CD4-positive, alpha-beta memory T cell (primary cell): ENCODE results near the gene LSM12. TPM values are rescaled to one million over a fixed set of nuclear protein-coding genes. Genes with fewer than 3 reads are reported as not detected.

Source experiments
- CTCF ChIA-PET: fragments of 350-600 bp; sonication (Branson Sonifier 250); formaldehyde crosslinking; loops from one replicate; lab custom pipeline; 2021; ENCODE audit warnings: inconsistent platforms; ENCODE audit not compliant: partially characterized antibody; lab: Charles Lee
- POLR2A ChIA-PET: fragments of 350-600 bp; sonication (Branson Sonifier 250); formaldehyde crosslinking; loops from one replicate; lab custom pipeline; 2021; ENCODE audit not compliant: partially characterized antibody; lab: Charles Lee
- DNase-seq, 5 donors: peaks; one replicate each; pipeline versions ENCODE4 v3.0.0 to v3.0.0-alpha.2; 2020 to 2022; ENCODE audit warnings: mixed read lengths in 1 of 5
- H3K27ac ChIP-seq: one replicate; pipeline ENCODE4 v1.7.0; 2013; ENCODE audit warnings: low read depth, low read length
- H3K27me3 ChIP-seq: 2 replicates; pipeline ENCODE4 v1.7.0; 2013; ENCODE audit warnings: mild to moderate bottlenecking, low read length, moderate library complexity; ENCODE audit not compliant: insufficient read depth
- H3K36me3 ChIP-seq: 2 replicates; pipeline ENCODE4 v1.7.0; 2013; ENCODE audit warnings: mild to moderate bottlenecking, low read length, moderate library complexity; ENCODE audit not compliant: insufficient read depth
- H3K4me1 ChIP-seq: 2 replicates; pipeline ENCODE4 v1.7.0; 2013; ENCODE audit warnings: mild to moderate bottlenecking, low read length, moderate library complexity; ENCODE audit not compliant: insufficient read depth
- H3K4me3 ChIP-seq, 2 donors: one replicate each; pipeline ENCODE4 v1.7.0; 2013; ENCODE audit warnings: low read length in 2 of 2, mild to moderate bottlenecking in 1 of 2
- H3K9me3 ChIP-seq, 2 donors: one replicate each; pipeline ENCODE4 v1.7.0; 2013; ENCODE audit warnings: low read length in 2 of 2, control low read depth in 1 of 2; ENCODE audit not compliant: control insufficient read depth in 1 of 2
- H3K27ac Mint-ChIP-seq, 7 donors: one replicate each; pipeline ENCODE4 v1.8.0; 2020 to 2021; ENCODE audit warnings: mixed read lengths in 7 of 7, mild to moderate bottlenecking in 6 of 7, inconsistent platforms in 3 of 7, moderate library complexity in 3 of 7
- H3K27me3 Mint-ChIP-seq, 2 donors: one replicate each; pipeline ENCODE4 v1.8.0; 2020 to 2021; ENCODE audit warnings: mixed read lengths in 2 of 2
- H3K36me3 Mint-ChIP-seq, 2 donors: one replicate each; pipeline ENCODE4 v1.8.0; 2020 to 2021; ENCODE audit warnings: mixed read lengths in 2 of 2, inconsistent platforms in 1 of 2, mild to moderate bottlenecking in 1 of 2
- H3K4me1 Mint-ChIP-seq, 4 donors: one replicate each; pipeline ENCODE4 v1.8.0; 2020 to 2021; ENCODE audit warnings: mixed read lengths in 4 of 4, mild to moderate bottlenecking in 1 of 4
- H3K4me3 Mint-ChIP-seq, 8 donors: one replicate each; pipeline ENCODE4 v1.8.0; 2020 to 2021; ENCODE audit warnings: mixed read lengths in 8 of 8, mild to moderate bottlenecking in 7 of 8, moderate library complexity in 6 of 8, inconsistent platforms in 3 of 8
- H3K9me3 Mint-ChIP-seq, 8 donors: one replicate each; pipeline ENCODE4 v1.8.0; 2020 to 2021; ENCODE audit warnings: mixed read lengths in 8 of 8, mild to moderate bottlenecking in 5 of 8, inconsistent platforms in 3 of 8, moderate library complexity in 1 of 8
- intact Hi-C: fragments of 100-400 bp; cut with micrococcal nuclease; formaldehyde crosslinking; loops from one replicate; pipeline ENCODE4 v1.15.1; 2023
- polyA plus RNA-seq, 2 donors: library from polyadenylated mRNA; unstranded; fragments of 300-500 nt; fragmentation: Illumina TruSeq; gene quantifications; one replicate each; pipeline ENCODE4 v1.2.3, GENCODE V29; 2021
- total RNA-seq, 2 experiments: library from RNA; stranded (reverse); gene quantifications; one replicate each; pipeline ENCODE4 v1.2.3, GENCODE V29; 2021

LSM12 gene
- total RNA-seq, result 10 to 100 TPM; 35.3 to 37.4 TPM
- 10 to 100 TPM; 55.6 to 74.0 TPM for polyA plus RNA-seq

- H3K4me3 ChIP-seq, result peak within 1 kb of the TSS; percentile 64 to 76
- Mint-ChIP-seq H3K4me1 (peaks cover 30 to 59% (median 47%) of the 10 kb centered on the region in 4 donors), H3K27me3 (no peaks in the 10 kb centered on the region), H3K9me3 (no peaks in the 10 kb centered on the region), H3K36me3 (peaks cover 12 to 39% of the 10 kb centered on the region in 2 donors), H3K27ac (peak within 1 kb of the TSS; percentile 87 to 99 (median 96)), H3K4me3 (peak within 1 kb of the TSS; percentile 89 to 96 (median 92))
- H3K4me1 ChIP-seq, result peaks cover 45% of the 10 kb centered on the region
- intact Hi-C loops, result loop anchor here (1.0 to 2.0 kb wide), 3 partner anchors 57 to 134 kb away; partner anchors contain the start of gene HDAC5
- no peaks in the 10 kb centered on the region for H3K9me3 ChIP-seq
- peak within 1 kb of the TSS; percentile 69 for H3K27ac ChIP-seq
- H3K36me3 ChIP-seq, result peaks cover 8% of the 10 kb centered on the region
- ChIA-PET POLR2A (interaction anchor here (0.7 to 2.0 kb wide), 9 partner anchors 10 to 288 kb away, joined by 3 to 16 read pairs (median 3); partner anchors contain the start of genes HDAC5 and UBTF), CTCF (interaction anchor here (0.9 to 1.5 kb wide), 5 partner anchors 11 to 154 kb away, joined by 3 to 5 read pairs (median 3); no protein-coding TSS in a partner anchor)
- peak; percentile 83 to 90 (median 88) for DNase-seq
- no peaks in the 10 kb centered on the region for H3K27me3 ChIP-seq
These were observed at the start of gene LSM12 for GRCh38 chr17:44066204-44066930. Gene LSM12 (minus strand): TSS chr17:44066671. CDS start chr17:44066587, 84 bp downstream.

- Histone ChIP-seq H3K36me3 (peaks cover 15% of the 10 kb centered on the region), H3K4me1 (peaks cover 33% of the 10 kb centered on the region), H3K9me3 (no peaks in the 10 kb centered on the region), H3K27me3 (no peaks in the 10 kb centered on the region), H3K4me3 (no peak overlapping the region), H3K27ac (no peak overlapping the region)
- Mint-ChIP-seq H3K27ac (peak overlapping the region in 3 of 7 donors; percentile 4 to 36 (median 31)), H3K27me3 (no peaks in the 10 kb centered on the region), H3K9me3 (no peaks in the 10 kb centered on the region), H3K36me3 (peaks cover 8 to 20% of the 10 kb centered on the region in 2 donors), H3K4me1 (peaks cover 24 to 74% (median 44%) of the 10 kb centered on the region in 4 donors), H3K4me3 (no peak overlapping the region)
- intact Hi-C loops, result no loop called here
- DNase-seq, result no peak
- ChIA-PET POLR2A (no interaction called here), CTCF (interaction anchor here (0.6 to 4.1 kb wide), 6 partner anchors 9 to 172 kb away, joined by 3 to 18 read pairs (median 4); no protein-coding TSS in a partner anchor)
These were observed 49.3 kb upstream of the LSM12 start for GRCh38 chr17:44115585-44116415.

GRCh38 chr17:44113868-44114840 is 47.7 kb upstream of the LSM12 start:
- H3K36me3 Mint-ChIP-seq, result peaks cover 8 to 20% of the 10 kb centered on the region in 2 donors
- Histone ChIP-seq H3K36me3 (peaks cover 15% of the 10 kb centered on the region), H3K27ac (no peak overlapping the region), H3K9me3 (no peaks in the 10 kb centered on the region), H3K27me3 (no peaks in the 10 kb centered on the region), H3K4me3 (no peak overlapping the region), H3K4me1 (peaks cover 31% of the 10 kb centered on the region)
- no peak for DNase-seq
- H3K4me3 Mint-ChIP-seq, result no peak overlapping the region
- ChIA-PET CTCF (interaction anchor here (0.9 to 4.1 kb wide), 3 partner anchors 7 to 170 kb away, joined by 3 to 18 read pairs (median 3); no protein-coding TSS in a partner anchor), POLR2A (interaction anchor here (0.5 to 0.6 kb wide), 2 partner anchors 9 to 37 kb away, joined by 3 read pairs; partner anchors contain the start of gene HDAC5)
- peaks cover 17 to 58% (median 34%) of the 10 kb centered on the region in 4 donors for H3K4me1 Mint-ChIP-seq
- no peaks in the 10 kb centered on the region for H3K27me3 Mint-ChIP-seq
- H3K9me3 Mint-ChIP-seq, result no peaks in the 10 kb centered on the region
- intact Hi-C loops, result no loop called here
- no peak overlapping the region for H3K27ac Mint-ChIP-seq

- no peak overlapping the region for H3K27ac ChIP-seq
- peaks cover 15% of the 10 kb centered on the region for H3K36me3 ChIP-seq
- DNase-seq, result no peak
- ChIA-PET POLR2A (interaction anchor here (0.6 kb wide), 1 partner anchor 38 kb away, joined by 3 read pairs; no protein-coding TSS in a partner anchor), CTCF (interaction anchor here (1.9 kb wide), 1 partner anchor 10 kb away, joined by 4 read pairs; the partner anchor contains the start of gene HDAC5)
- no peak overlapping the region for H3K4me3 ChIP-seq
- H3K4me1 ChIP-seq, result peaks cover 31% of the 10 kb centered on the region
- H3K4me3 Mint-ChIP-seq, result peak overlapping the region in 1 of 8 donors; percentile 13
- peak overlapping the region in 3 of 7 donors; percentile 20 to 78 (median 56) for H3K27ac Mint-ChIP-seq
- intact Hi-C loops, result no loop called here
- H3K27me3 ChIP-seq, result no peaks in the 10 kb centered on the region
- H3K27me3 Mint-ChIP-seq, result no peaks in the 10 kb centered on the region
- H3K36me3 Mint-ChIP-seq, result peaks cover 8 to 22% of the 10 kb centered on the region in 2 donors
- H3K4me1 Mint-ChIP-seq, result peaks cover 12 to 52% (median 27%) of the 10 kb centered on the region in 4 donors
- no peaks in the 10 kb centered on the region for H3K9me3 ChIP-seq
- no peaks in the 10 kb centered on the region for H3K9me3 Mint-ChIP-seq
These were observed 46.9 kb upstream of the LSM12 start for GRCh38 chr17:44113382-44113781.

GRCh38 chr17:44112284-44113280 is 46.1 kb upstream of the LSM12 start:
- Histone ChIP-seq H3K4me1 (peaks cover 31% of the 10 kb centered on the region), H3K9me3 (no peaks in the 10 kb centered on the region), H3K4me3 (no peak overlapping the region), H3K36me3 (peaks cover 15% of the 10 kb centered on the region), H3K27ac (no peak overlapping the region), H3K27me3 (no peaks in the 10 kb centered on the region)
- intact Hi-C loops, result no loop called here
- Mint-ChIP-seq H3K4me3 (no peak overlapping the region), H3K4me1 (peaks cover 9 to 48% (median 25%) of the 10 kb centered on the region in 4 donors), H3K27ac (peak overlapping the region in 4 of 7 donors; percentile 20 to 74 (median 52)), H3K9me3 (no peaks in the 10 kb centered on the region), H3K36me3 (peaks cover 10 to 19% of the 10 kb centered on the region in 2 donors), H3K27me3 (no peaks in the 10 kb centered on the region)
- DNase-seq, result no peak
- CTCF ChIA-PET, result interaction anchor here (1.9 kb wide), 1 partner anchor 11 kb away, joined by 4 read pairs; the partner anchor contains the start of gene HDAC5
- POLR2A ChIA-PET, result interaction anchor here (2.5 kb wide), 1 partner anchor 11 kb away, joined by 12 read pairs; the partner anchor contains the start of gene HDAC5
